IMR-90 (cell line): ENCODE measurements around the gene RIC8B. TPM values are rescaled to one million over a fixed set of nuclear protein-coding genes. Genes with fewer than 3 reads are reported as not detected.

Experiments used
- ATAC-seq: fragments of 200-7000 bp; cut with Tn5 transposase; 2 replicates; pipeline ENCODE4 v1.9.1; 2020; ENCODE audit warnings: low read depth, mild to moderate bottlenecking, moderate library complexity
- BruUV-seq: library from RNA; stranded (reverse); fragments of 400-500 nt; replicated peaks from 2 replicates; lab custom pipeline; 2021; lab: Mats Ljungman, UMichigan
- CTCF ChIA-PET: fragments of 300-600 bp; formaldehyde crosslinking; extraction: SDS; loops from one replicate; lab custom pipeline; 2021; ENCODE audit warnings: antibody characterized with exemption; lab: Yijun Ruan, JAX
- POLR2A ChIA-PET: fragments of 300-600 bp; sonication (Branson Sonifier 250); formaldehyde crosslinking; loops from one replicate; lab custom pipeline; 2022; ENCODE audit warnings: antibody characterized with exemption; ENCODE audit not compliant: unreplicated experiment; lab: Charles Lee
- DNase-seq: peaks from one replicate; pipeline ENCODE4 v3.0.0; 2013
- H2AFZ ChIP-seq: replicated peaks from 2 replicates; pipeline ENCODE3; 2013; ENCODE audit warnings: low read length, mild to moderate bottlenecking; ENCODE audit not compliant: poor library complexity
- H2AK5ac ChIP-seq: 2 replicates; pipeline ENCODE4 v1.6.1; 2013; ENCODE audit warnings: low read depth, low read length, inconsistent platforms
- H2AK9ac ChIP-seq: replicated peaks from 2 replicates; pipeline ENCODE3; 2013; ENCODE audit warnings: mild to moderate bottlenecking, low read depth, low read length, moderate library complexity; ENCODE audit not compliant: poor library complexity
- H2BK120ac ChIP-seq: 2 replicates; pipeline ENCODE4 v1.6.1; 2013; ENCODE audit warnings: low read depth, low read length, inconsistent platforms
- H2BK15ac ChIP-seq: 3 replicates; pipeline ENCODE4 v1.6.1; 2013; ENCODE audit warnings: low read depth, low read length, inconsistent platforms
- H2BK20ac ChIP-seq: 2 replicates; pipeline ENCODE4 v1.6.1; 2013; ENCODE audit warnings: low read depth, mild to moderate bottlenecking, inconsistent platforms, low read length, moderate library complexity
- H2BK5ac ChIP-seq: 2 replicates; pipeline ENCODE4 v1.6.1; 2013; ENCODE audit warnings: mild to moderate bottlenecking, low read depth, low read length, inconsistent platforms; ENCODE audit not compliant: poor library complexity, severe bottlenecking
- H3K14ac ChIP-seq: replicated peaks from 2 replicates; pipeline ENCODE4 v1.6.1; 2013; ENCODE audit warnings: low read depth, low read length, inconsistent platforms
- H3K18ac ChIP-seq: 2 replicates; pipeline ENCODE4 v1.6.1; 2013; ENCODE audit warnings: low read depth, low read length, control low read depth
- H3K23ac ChIP-seq: 2 replicates; pipeline ENCODE4 v1.6.1; 2013; ENCODE audit warnings: low read depth, low read length, inconsistent platforms
- H3K27ac ChIP-seq: 2 replicates; pipeline ENCODE4 v1.5.1; 2013; ENCODE audit warnings: mild to moderate bottlenecking, control low read depth, low read length; ENCODE audit not compliant: insufficient read depth
- H3K27me3 ChIP-seq: 2 replicates; pipeline ENCODE4 v1.6.1; 2013; ENCODE audit warnings: low read length; ENCODE audit not compliant: control insufficient read depth, insufficient read depth
- H3K36me3 ChIP-seq: 2 replicates; pipeline ENCODE4 v1.6.1; 2013; ENCODE audit warnings: low read length, mixed read lengths; ENCODE audit not compliant: control insufficient read depth, insufficient read depth
- H3K4ac ChIP-seq: 2 replicates; pipeline ENCODE4 v1.6.1; 2013; ENCODE audit warnings: low read depth, low read length, inconsistent platforms
- H3K4me1 ChIP-seq: 2 replicates; pipeline ENCODE4 v1.6.1; 2013; ENCODE audit warnings: low read length, mixed read lengths; ENCODE audit not compliant: control insufficient read depth, insufficient read depth
- H3K4me2 ChIP-seq: 2 replicates; pipeline ENCODE4 v1.6.1; 2013; ENCODE audit warnings: low read depth, mild to moderate bottlenecking, control low read depth, low read length, moderate library complexity
- H3K4me3 ChIP-seq: 2 replicates; pipeline ENCODE4 v1.5.1; 2013; ENCODE audit warnings: low read depth, mild to moderate bottlenecking, control low read depth, low read length, moderate library complexity; ENCODE audit not compliant: insufficient read depth
- H3K56ac ChIP-seq: 2 replicates; pipeline ENCODE4 v1.6.1; 2013; ENCODE audit warnings: low read length, inconsistent platforms; ENCODE audit not compliant: insufficient read depth; ENCODE audit errors: extremely low read depth
- H3K79me1 ChIP-seq, 2 experiments: 2 replicates each; pipeline ENCODE4 v1.6.1; 2013; ENCODE audit warnings: low read length in 2 of 2, inconsistent platforms in 1 of 2, low read depth in 1 of 2
- H3K9ac ChIP-seq: 2 replicates; pipeline ENCODE4 v1.6.1; 2013; ENCODE audit warnings: low read depth, low read length, control low read depth
- H3K9me1 ChIP-seq: 2 replicates; pipeline ENCODE4 v1.6.1; 2013; ENCODE audit warnings: low read length, inconsistent platforms; ENCODE audit not compliant: insufficient read depth
- H3K9me3 ChIP-seq: 2 replicates; pipeline ENCODE4 v1.6.1; 2013; ENCODE audit warnings: low read length; ENCODE audit not compliant: control insufficient read depth, insufficient read depth
- H4K20me1 ChIP-seq: 2 replicates; pipeline ENCODE4 v1.6.1; 2013; ENCODE audit warnings: low read length, inconsistent platforms; ENCODE audit not compliant: insufficient read depth
- H4K5ac ChIP-seq: 2 replicates; pipeline ENCODE4 v1.6.1; 2013; ENCODE audit warnings: mild to moderate bottlenecking, low read depth, low read length, control low read depth
- H4K8ac ChIP-seq, 2 experiments: 2 replicates each; pipeline ENCODE4 v1.6.1; 2013; ENCODE audit warnings: low read depth in 2 of 2, low read length in 2 of 2, control low read depth in 1 of 2, inconsistent platforms in 1 of 2
- H4K91ac ChIP-seq: 2 replicates; pipeline ENCODE4 v1.6.1; 2013; ENCODE audit warnings: low read depth, low read length, inconsistent platforms; ENCODE audit not compliant: insufficient read depth
- BHLHE40 ChIP-seq: fragments of 150-350 bp; IDR thresholded peaks from 2 replicates; pipeline ENCODE4 v1.6.1; 2016; ENCODE audit warnings: mild to moderate bottlenecking, low read depth, low read length
- CEBPB ChIP-seq: IDR thresholded peaks from 2 replicates; pipeline ENCODE4 v1.6.1; 2012; ENCODE audit warnings: low read depth, low read length, improper control_type of control experiment
- CHD1 ChIP-seq: IDR thresholded peaks from 2 replicates; pipeline ENCODE4 v1.6.1; 2012; ENCODE audit warnings: low read depth, low read length, improper control_type of control experiment
- FOS ChIP-seq: fragments of 150-350 bp; IDR thresholded peaks from 2 replicates; pipeline ENCODE4 v1.6.1; 2016; ENCODE audit warnings: low read depth, low read length
- MAFK ChIP-seq: IDR thresholded peaks from 2 replicates; pipeline ENCODE4 v1.6.1; 2012; ENCODE audit warnings: low read depth, low read length, improper control_type of control experiment
- MAZ ChIP-seq: IDR thresholded peaks from 2 replicates; pipeline ENCODE4 v1.6.1; 2012; ENCODE audit warnings: low read depth, mild to moderate bottlenecking, low read length, improper control_type of control experiment, moderate library complexity, borderline replicate concordance
- MXI1 ChIP-seq: IDR thresholded peaks from 2 replicates; pipeline ENCODE4 v1.6.1; 2012; ENCODE audit warnings: low read depth, mild to moderate bottlenecking, low read length, moderate library complexity, borderline replicate concordance
- NFE2L2 ChIP-seq: fragments of 150-350 bp; IDR thresholded peaks from 2 replicates; pipeline ENCODE4 v1.6.1; 2016; ENCODE audit warnings: low read depth, mild to moderate bottlenecking, low read length
- POLR2A ChIP-seq: IDR thresholded peaks from 2 replicates; pipeline ENCODE4 v1.6.1; 2012; ENCODE audit warnings: mild to moderate bottlenecking, low read depth, low read length
- RAD21 ChIP-seq: IDR thresholded peaks from 2 replicates; pipeline ENCODE4 v1.6.1; 2012; ENCODE audit warnings: low read length, improper control_type of control experiment
- RCOR1 ChIP-seq: IDR thresholded peaks from 2 replicates; pipeline ENCODE4 v1.6.1; 2012; ENCODE audit warnings: mild to moderate bottlenecking, low read length, improper control_type of control experiment; ENCODE audit not compliant: insufficient replicate concordance
- RFX5 ChIP-seq: IDR thresholded peaks from 2 replicates; pipeline ENCODE4 v1.8.0; 2012; ENCODE audit warnings: low read depth, mild to moderate bottlenecking, low read length, moderate library complexity
- SMC3 ChIP-seq: fragments of 150-350 bp; IDR thresholded peaks from 2 replicates; pipeline ENCODE4 v1.6.1; 2016; ENCODE audit warnings: low read depth, mild to moderate bottlenecking, antibody characterized with exemption, low read length, moderate library complexity
- WGBS, 2 experiments: methylation state at CpG; one replicate each; pipeline versions ENCODE4 v1.1.5 to v1.1.7; 2013; ENCODE audit warnings: missing lambda C conversion rate in 2 of 2; ENCODE audit not compliant: insufficient read length in 1 of 2; ENCODE audit errors: extremely low coverage in 2 of 2; 5-methylcytosine and 5-hydroxymethylcytosine counted together
- dilution Hi-C: fragments of 300-500 bp; cut with HindIII; formaldehyde crosslinking; loops from one replicate; pipeline ENCODE4 v1.14.3; 2018; ENCODE audit warnings: low sequenced_read_pairs; ENCODE audit not compliant: unreplicated experiment
- in situ Hi-C: fragments of 300-500 bp; cut with MboI; formaldehyde crosslinking; loops from 3 replicates; pipeline ENCODE4 v1.14.3; 2019; ENCODE audit warnings: low sequenced_read_pairs, inconsistent platforms, mixed read lengths
- intact Hi-C: fragments of 100-400 bp; cut with micrococcal nuclease; formaldehyde crosslinking; loops from 2 replicates; pipeline ENCODE4 v1.10.0; 2022
- polyA plus RNA-seq, 3 experiments: library from polyadenylated mRNA; depleted of rRNA; stranded (reverse); fragments of >200 nt; gene quantifications; 2 replicates each; pipeline ENCODE4 v1.2.3, GENCODE V29; 2012; ENCODE audit warnings: low replicate concordance in 1 of 3
- total RNA-seq: library from RNA; depleted of rRNA; stranded (reverse); fragments of >200 nt; gene quantifications from 2 replicates; pipeline ENCODE4 v1.2.3, GENCODE V29; 2012
- TF ChIP-seq, protein P1 (sequence below): fragments of 150-350 bp; IDR thresholded peaks from 2 replicates; pipeline ENCODE4 v1.6.1; 2016; ENCODE audit warnings: low read depth, mild to moderate bottlenecking, low read length, moderate library complexity, borderline replicate concordance
- TF ChIP-seq, protein P2 (sequence below): fragments of 150-350 bp; IDR thresholded peaks from 2 replicates; pipeline ENCODE4 v1.6.1; 2017; ENCODE audit warnings: mild to moderate bottlenecking, antibody characterized with exemption, low read length, low read depth
- TF ChIP-seq, protein P3 (sequence below): conservative IDR thresholded peaks from 2 replicates; pipeline ENCODE4 v1.5.1; 2012; ENCODE audit warnings: mild to moderate bottlenecking, low read depth, low read length, improper control_type of control experiment

RIC8B gene
- total and polyA plus RNA-seq, 2 of the 4 experiments (the other 2 are of a cell fraction): 5.5 to 19.5 TPM

DNA sequence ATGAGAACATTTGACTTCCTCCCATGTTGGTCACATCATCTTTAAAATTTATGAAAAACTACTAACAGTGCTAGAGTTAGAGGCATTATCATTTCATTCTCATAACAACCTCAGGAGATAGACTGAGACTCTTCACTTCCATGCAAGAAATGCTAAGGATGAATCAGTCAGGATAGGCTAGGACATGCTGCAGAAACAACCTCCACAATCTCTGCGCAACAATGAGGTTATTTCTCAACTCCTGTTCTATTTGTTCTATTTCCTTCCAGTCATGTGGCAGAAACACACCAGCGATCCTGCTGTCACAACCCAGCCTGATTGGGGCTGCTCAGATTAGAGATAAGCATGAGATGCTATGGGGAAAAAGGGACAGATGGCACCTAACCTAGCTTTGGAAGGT lies 132.2 kb downstream of the RIC8B start:
- BruUV-seq: no TSS peak
- ATAC-seq (no peak), DNase-seq (no peak)
- Histone ChIP-seq H3K36me3 (no peaks in the 10 kb centered on the region), H3K27ac (no peak overlapping the region), H3K4me3 (no peak overlapping the region), H2BK15ac (no peak overlapping the region), H4K91ac (no peak overlapping the region), H3K23ac (no peak overlapping the region), H2BK20ac (no peak overlapping the region), H2AK9ac (no peak overlapping the region), H3K9me3 (no peaks in the 10 kb centered on the region), H3K9me1 (no peaks in the 10 kb centered on the region; the same call in 1 of the 2 replicates), H3K56ac (no peak overlapping the region), H4K5ac (no peak overlapping the region), H3K4me2 (no peak overlapping the region), H2AK5ac (no peak overlapping the region), H3K14ac (no peak overlapping the region), H3K9ac (no peak overlapping the region), H2BK120ac (no peak overlapping the region), H4K20me1 (no peaks in the 10 kb centered on the region), H3K18ac (no peak overlapping the region), H2AFZ (no peak overlapping the region), H3K79me1 (no peaks in the 10 kb centered on the region), H3K4ac (no peak overlapping the region), H2BK5ac (no peak overlapping the region), H3K4me1 (no peaks in the 10 kb centered on the region), H4K8ac (no peak overlapping the region), H3K27me3 (peaks cover 4% of the 10 kb centered on the region; the same call in 1 of the 2 replicates)
- POLR2A ChIA-PET: no interaction called here
- in situ Hi-C loops (no loop called here), dilution Hi-C loops (loop anchor here (25.0 kb wide), 1 partner anchor 519 kb away; no protein-coding TSS in a partner anchor), intact Hi-C loops (no loop called here)
- CTCF ChIA-PET: no interaction called here
- no peak for TF ChIP-seq SMC3
- TF ChIP-seq, protein P1, sequence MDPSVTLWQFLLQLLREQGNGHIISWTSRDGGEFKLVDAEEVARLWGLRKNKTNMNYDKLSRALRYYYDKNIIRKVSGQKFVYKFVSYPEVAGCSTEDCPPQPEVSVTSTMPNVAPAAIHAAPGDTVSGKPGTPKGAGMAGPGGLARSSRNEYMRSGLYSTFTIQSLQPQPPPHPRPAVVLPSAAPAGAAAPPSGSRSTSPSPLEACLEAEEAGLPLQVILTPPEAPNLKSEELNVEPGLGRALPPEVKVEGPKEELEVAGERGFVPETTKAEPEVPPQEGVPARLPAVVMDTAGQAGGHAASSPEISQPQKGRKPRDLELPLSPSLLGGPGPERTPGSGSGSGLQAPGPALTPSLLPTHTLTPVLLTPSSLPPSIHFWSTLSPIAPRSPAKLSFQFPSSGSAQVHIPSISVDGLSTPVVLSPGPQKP: no peak
- no peak for TF ChIP-seq FOS
- TF ChIP-seq, protein P2, sequence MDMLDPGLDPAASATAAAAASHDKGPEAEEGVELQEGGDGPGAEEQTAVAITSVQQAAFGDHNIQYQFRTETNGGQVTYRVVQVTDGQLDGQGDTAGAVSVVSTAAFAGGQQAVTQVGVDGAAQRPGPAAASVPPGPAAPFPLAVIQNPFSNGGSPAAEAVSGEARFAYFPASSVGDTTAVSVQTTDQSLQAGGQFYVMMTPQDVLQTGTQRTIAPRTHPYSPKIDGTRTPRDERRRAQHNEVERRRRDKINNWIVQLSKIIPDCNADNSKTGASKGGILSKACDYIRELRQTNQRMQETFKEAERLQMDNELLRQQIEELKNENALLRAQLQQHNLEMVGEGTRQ: no peak
- TF ChIP-seq MAFK: no peak
- TF ChIP-seq NFE2L2: no peak
- TF ChIP-seq POLR2A: no peak
- no peak for TF ChIP-seq RAD21
- TF ChIP-seq RCOR1: no peak
- TF ChIP-seq, protein P3, sequence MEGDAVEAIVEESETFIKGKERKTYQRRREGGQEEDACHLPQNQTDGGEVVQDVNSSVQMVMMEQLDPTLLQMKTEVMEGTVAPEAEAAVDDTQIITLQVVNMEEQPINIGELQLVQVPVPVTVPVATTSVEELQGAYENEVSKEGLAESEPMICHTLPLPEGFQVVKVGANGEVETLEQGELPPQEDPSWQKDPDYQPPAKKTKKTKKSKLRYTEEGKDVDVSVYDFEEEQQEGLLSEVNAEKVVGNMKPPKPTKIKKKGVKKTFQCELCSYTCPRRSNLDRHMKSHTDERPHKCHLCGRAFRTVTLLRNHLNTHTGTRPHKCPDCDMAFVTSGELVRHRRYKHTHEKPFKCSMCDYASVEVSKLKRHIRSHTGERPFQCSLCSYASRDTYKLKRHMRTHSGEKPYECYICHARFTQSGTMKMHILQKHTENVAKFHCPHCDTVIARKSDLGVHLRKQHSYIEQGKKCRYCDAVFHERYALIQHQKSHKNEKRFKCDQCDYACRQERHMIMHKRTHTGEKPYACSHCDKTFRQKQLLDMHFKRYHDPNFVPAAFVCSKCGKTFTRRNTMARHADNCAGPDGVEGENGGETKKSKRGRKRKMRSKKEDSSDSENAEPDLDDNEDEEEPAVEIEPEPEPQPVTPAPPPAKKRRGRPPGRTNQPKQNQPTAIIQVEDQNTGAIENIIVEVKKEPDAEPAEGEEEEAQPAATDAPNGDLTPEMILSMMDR: no peak
- TF ChIP-seq CEBPB: no peak
- TF ChIP-seq RFX5: no peak
- TF ChIP-seq CHD1: no peak
- TF ChIP-seq MXI1: no peak
- TF ChIP-seq BHLHE40: no peak
- TF ChIP-seq MAZ: no peak
- no CpG with 5 or more reads among the region's 2 CpGs for WGBS, 2 experiments
